OCI-LY7 (cell line): Measurements from ENCODE around the gene HTRA2. TPM values are rescaled to one million over a fixed set of nuclear protein-coding genes. Genes with fewer than 3 reads are reported as not detected.
A peak's percentile ranks its signal among the peaks of the same experiment; 100 is the strongest.

ENCODE experiments used
- Bru-seq: library from RNA; stranded (reverse); fragments of 400-500 nt; gene quantifications from one replicate; lab custom pipeline; 2021; lab: Mats Ljungman, UMichigan
- BruChase-seq, 2 experiments: library from RNA; stranded (reverse); fragments of 400-500 nt; gene quantifications; one replicate each; lab custom pipeline; 2021; lab: Mats Ljungman, UMichigan
- BruUV-seq: library from RNA; stranded (reverse); fragments of 400-500 nt; replicated peaks from 2 replicates; lab custom pipeline; 2021; lab: Mats Ljungman, UMichigan
- CTCF ChIA-PET: fragments of 300-600 bp; sonication (Branson Sonifier 250); formaldehyde crosslinking; loops from one replicate; lab custom pipeline; 2022; ENCODE audit warnings: antibody characterized with exemption; ENCODE audit not compliant: unreplicated experiment; lab: Charles Lee
- POLR2A ChIA-PET: fragments of 300-600 bp; sonication (Branson Sonifier 250); formaldehyde crosslinking; loops from one replicate; lab custom pipeline; 2022; ENCODE audit warnings: antibody characterized with exemption; lab: Charles Lee
- DNase-seq: peaks from one replicate; pipeline ENCODE4 v3.0.0-alpha.2; 2015; ENCODE audit warnings: low spot score
- H2AFZ ChIP-seq: fragments of 200-600 bp; sonication (generic), shearing (Covaris generic); 2 replicates; pipeline ENCODE4 v1.6.1; 2014; ENCODE audit warnings: mild to moderate bottlenecking, antibody characterized with exemption, low read length, moderate library complexity
- H3K27ac ChIP-seq: fragments of 200-600 bp; sonication (generic); 2 replicates; pipeline ENCODE4 v1.5.1; 2014; ENCODE audit warnings: mixed run types, low read depth, mild to moderate bottlenecking, moderate library complexity, low read length, inconsistent platforms; ENCODE audit not compliant: poor library complexity, severe bottlenecking
- H3K36me3 ChIP-seq: fragments of 200-600 bp; sonication (generic); 2 replicates; pipeline ENCODE4 v1.6.1; 2014; ENCODE audit warnings: mild to moderate bottlenecking, antibody characterized with exemption, low read length, moderate library complexity, mixed read lengths; ENCODE audit not compliant: insufficient read depth
- H3K4me1 ChIP-seq: fragments of 200-600 bp; sonication (generic); 2 replicates; pipeline ENCODE4 v1.5.1; 2014; ENCODE audit warnings: mild to moderate bottlenecking, low read length; ENCODE audit not compliant: insufficient read depth, poor library complexity, severe bottlenecking
- H3K4me2 ChIP-seq: fragments of 200-600 bp; sonication (generic); 2 replicates; pipeline ENCODE4 v1.6.1; 2014; ENCODE audit warnings: mild to moderate bottlenecking, low read length
- H3K4me3 ChIP-seq: fragments of 200-600 bp; sonication (generic); 2 replicates; pipeline ENCODE4 v1.5.1; 2014; ENCODE audit warnings: mild to moderate bottlenecking, low read depth, low read length; ENCODE audit not compliant: poor library complexity, severe bottlenecking
- H3K79me2 ChIP-seq: fragments of 200-600 bp; sonication (generic); 2 replicates; pipeline ENCODE4 v1.6.1; 2016; ENCODE audit warnings: low read depth, mild to moderate bottlenecking, low read length, moderate library complexity, mixed read lengths; ENCODE audit not compliant: insufficient read depth
- H3K9me2 ChIP-seq: fragments of 200-600 bp; sonication (generic); 2 replicates; pipeline ENCODE4 v1.6.1; 2016; ENCODE audit warnings: mild to moderate bottlenecking, low read length, mixed read lengths; ENCODE audit not compliant: insufficient read depth
- H3K9me3 ChIP-seq: fragments of 200-600 bp; sonication (generic); 2 replicates; pipeline ENCODE4 v1.6.1; 2014; ENCODE audit warnings: mild to moderate bottlenecking, mixed run types, low read length, mixed read lengths
- H4K20me1 ChIP-seq: fragments of 200-600 bp; sonication (generic); 2 replicates; pipeline ENCODE4 v1.6.1; 2014; ENCODE audit warnings: mild to moderate bottlenecking, antibody characterized with exemption, low read length, moderate library complexity, mixed read lengths; ENCODE audit not compliant: insufficient read depth
- EZH2phosphoT487 ChIP-seq: fragments of 200-600 bp; sonication (generic); IDR thresholded peaks from 2 replicates; pipeline ENCODE4 v1.6.1; 2018; ENCODE audit warnings: low read depth, borderline replicate concordance, mild to moderate bottlenecking, mixed run types, antibody characterized with exemption, low read length, moderate library complexity, mixed read lengths
- intact Hi-C: fragments of 100-400 bp; cut with micrococcal nuclease; formaldehyde crosslinking; loops from one replicate; pipeline ENCODE4 v1.10.0; 2022; ENCODE audit not compliant: unreplicated experiment
- long read RNA-seq: library from polyadenylated mRNA; stranded (forward); transcript quantifications from one replicate; pipeline ENCODE4 v2.0.0, GENCODE V29; 2022
- total RNA-seq, 2 experiments: library from RNA; depleted of rRNA in 1 of 2; stranded (reverse); fragments of >200 nt in 1 of 2; shearing (Covaris generic) in 1 of 2; gene quantifications; 2 replicates each; pipeline ENCODE4 v1.2.3, GENCODE V29; 2014 to 2022
- TF ChIP-seq, protein P1 (sequence below): fragments of 200-600 bp; sonication (generic); conservative IDR thresholded peaks from 2 replicates; pipeline ENCODE4 v1.5.1; 2014; ENCODE audit warnings: mild to moderate bottlenecking, antibody characterized with exemption, low read length, moderate library complexity, mixed read lengths

The HTRA2 gene
- 54.8 and 60.4 TPM in 2 replicates for total RNA-seq (2014; rRNA removed; shearing (Covaris generic))
- total RNA-seq (2022) = 50.7 and 59.4 TPM in 2 replicates
- percentile 69 among the genes with signal in this experiment for Bru-seq, nascent RNA
- percentile 64 among the genes with signal in this experiment for BruChase-seq, experiment 1, labeled RNA remaining after a 6-hour chase
- percentile 67 among the genes with signal in this experiment for BruChase-seq, experiment 2, labeled RNA remaining after a 2-hour chase
- long read RNA-seq, transcript HTRA2-201 (8 exons, 2,370 nt) = major isoform, 47 of 69 reads
- long read RNA-seq, partial matches to known transcripts = 6 of 69 reads
- long read RNA-seq, other reads (novel, unspliced or antisense) = 13 of 69 reads

DNA sequence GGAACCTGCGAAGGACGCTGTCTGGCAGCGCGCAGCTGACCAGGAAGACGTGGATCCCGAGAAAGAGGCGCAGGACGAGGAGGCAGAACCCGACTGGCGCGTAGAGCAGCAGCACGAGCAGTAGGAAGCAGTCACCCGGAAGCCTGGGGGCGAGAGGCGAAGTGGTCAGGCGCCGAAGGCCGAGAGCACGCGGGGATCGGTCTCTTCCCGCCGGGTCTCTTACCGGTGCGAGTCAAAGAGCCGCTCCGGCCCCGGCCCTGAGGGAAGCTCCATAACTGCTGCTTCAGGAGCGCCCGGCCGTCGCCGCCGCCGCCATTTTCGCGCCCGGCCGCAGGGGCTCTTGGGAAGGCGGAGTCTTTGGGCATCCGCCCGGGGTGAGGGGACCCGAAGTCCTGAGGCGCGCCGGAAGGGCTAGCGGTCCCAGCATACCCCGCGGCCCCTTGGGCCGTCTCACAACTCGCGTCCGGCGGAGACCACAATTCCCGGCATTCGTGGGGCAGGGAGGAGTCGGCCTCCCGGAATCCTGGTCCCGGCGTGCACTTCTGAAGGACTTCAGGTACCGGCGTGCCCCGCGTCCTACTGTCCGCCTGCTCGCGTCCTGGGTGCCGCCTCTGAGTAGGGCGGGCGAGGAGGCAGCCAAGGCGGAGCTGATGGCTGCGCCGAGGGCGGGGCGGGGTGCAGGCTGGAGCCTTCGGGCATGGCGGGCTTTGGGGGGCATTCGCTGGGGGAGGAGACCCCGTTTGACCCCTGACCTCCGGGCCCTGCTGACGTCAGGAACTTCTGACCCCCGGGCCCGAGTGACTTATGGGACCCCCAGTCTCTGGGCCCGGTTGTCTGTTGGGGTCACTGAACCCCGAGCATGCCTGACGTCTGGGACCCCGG lies at the start of gene HTRA2, which contains the start of gene AUP1:
HTRA2 (plus strand) TSS at position 577 of the 882 bp plus-strand sequence; CDS start at position 651, 74 bp downstream.
AUP1 (minus strand) TSS at position 350 of the 882 bp plus-strand sequence; CDS start at position 273, 77 bp downstream.
- peaks cover 37% of the 10 kb centered on the region for H3K79me2 ChIP-seq
- H3K4me3 ChIP-seq = peak within 1 kb of the TSS; percentile 98
- CTCF ChIA-PET = interaction anchor here (3.6 kb wide), 1 partner anchor 47 kb away, joined by 18 read pairs; the partner anchor contains the start of genes CCDC142 and TTC31
- no TSS peak for BruUV-seq
- DNase-seq = peak; percentile 99
- H4K20me1 ChIP-seq = peaks cover 5% of the 10 kb centered on the region; the same call in 1 of the 2 replicates
- H3K9me2 ChIP-seq = no peaks in the 10 kb centered on the region
- peak within 1 kb of the TSS; percentile 77 for H2AFZ ChIP-seq
- intact Hi-C loops = loop anchor here (1.0 kb wide), 5 partner anchors 22 to 108 kb away; partner anchors contain the start of genes C2orf81, PCGF1, TTC31 and WDR54
- no peaks in the 10 kb centered on the region for H3K9me3 ChIP-seq
- POLR2A ChIA-PET = interaction anchor here (0.6 to 2.6 kb wide), 9 partner anchors 20 to 66 kb away, joined by 3 to 14 read pairs (median 4); partner anchors contain the start of genes CCDC142, MRPL53 and TTC31
- H3K4me1 ChIP-seq = peaks cover 33% of the 10 kb centered on the region
- peaks cover 70% of the 10 kb centered on the region for H3K36me3 ChIP-seq
- H3K4me2 ChIP-seq = peak within 1 kb of the TSS; percentile 95
- H3K27ac ChIP-seq = peak within 1 kb of the TSS; percentile 67
- no peak for TF ChIP-seq EZH2phosphoT487
- TF ChIP-seq, protein P1, sequence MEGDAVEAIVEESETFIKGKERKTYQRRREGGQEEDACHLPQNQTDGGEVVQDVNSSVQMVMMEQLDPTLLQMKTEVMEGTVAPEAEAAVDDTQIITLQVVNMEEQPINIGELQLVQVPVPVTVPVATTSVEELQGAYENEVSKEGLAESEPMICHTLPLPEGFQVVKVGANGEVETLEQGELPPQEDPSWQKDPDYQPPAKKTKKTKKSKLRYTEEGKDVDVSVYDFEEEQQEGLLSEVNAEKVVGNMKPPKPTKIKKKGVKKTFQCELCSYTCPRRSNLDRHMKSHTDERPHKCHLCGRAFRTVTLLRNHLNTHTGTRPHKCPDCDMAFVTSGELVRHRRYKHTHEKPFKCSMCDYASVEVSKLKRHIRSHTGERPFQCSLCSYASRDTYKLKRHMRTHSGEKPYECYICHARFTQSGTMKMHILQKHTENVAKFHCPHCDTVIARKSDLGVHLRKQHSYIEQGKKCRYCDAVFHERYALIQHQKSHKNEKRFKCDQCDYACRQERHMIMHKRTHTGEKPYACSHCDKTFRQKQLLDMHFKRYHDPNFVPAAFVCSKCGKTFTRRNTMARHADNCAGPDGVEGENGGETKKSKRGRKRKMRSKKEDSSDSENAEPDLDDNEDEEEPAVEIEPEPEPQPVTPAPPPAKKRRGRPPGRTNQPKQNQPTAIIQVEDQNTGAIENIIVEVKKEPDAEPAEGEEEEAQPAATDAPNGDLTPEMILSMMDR = no peak

- no peak overlapping the region for H2AFZ ChIP-seq
- TF ChIP-seq, protein P1 = no peak
- no peak for TF ChIP-seq EZH2phosphoT487
- peak overlapping the region; percentile 90 for H3K4me2 ChIP-seq
- intact Hi-C loops = no loop called here
- peaks cover 18% of the 10 kb centered on the region for H3K4me1 ChIP-seq
- ChIA-PET CTCF (interaction anchor here (4.1 kb wide), 1 partner anchor 49 kb away, joined by 18 read pairs; the partner anchor contains the start of genes AUP1 and HTRA2), POLR2A (interaction anchor here (1.3 to 5.1 kb wide), 5 partner anchors 9 to 104 kb away, joined by 4 to 25 read pairs (median 9); partner anchors contain the start of genes AUP1, HTRA2, MRPL53 and WBP1)
- H3K9me3 ChIP-seq = no peaks in the 10 kb centered on the region
- peak overlapping the region; percentile 78 for H3K4me3 ChIP-seq
- no peaks in the 10 kb centered on the region for H4K20me1 ChIP-seq
- peaks cover 28% of the 10 kb centered on the region for H3K79me2 ChIP-seq
- no peaks in the 10 kb centered on the region for H3K9me2 ChIP-seq
- H3K27ac ChIP-seq = no peak overlapping the region
- peaks cover 44% of the 10 kb centered on the region for H3K36me3 ChIP-seq
- no TSS peak for BruUV-seq
- no peak for DNase-seq
Observed at GRCh38 chr2:74481431-74481830, 48.3 kb upstream of the HTRA2 start.
